Suppressor macrophage treated with lipopolysaccharide for 4 hours (primary cell): ENCODE measurements around the gene KDM2B.

ENCODE experiments used
- DNase-seq: peaks from one replicate; pipeline ENCODE4 v3.0.0-alpha.2; 2020

KDM2B gene

GRCh38 chr12:121453629-121454028 is 127.2 kb downstream of the KDM2B start:
- no peak for DNase-seq

- DNase-seq, result no peak
These were observed 127.8 kb downstream of the KDM2B start for GRCh38 chr12:121452985-121453360.

- DNase-seq, result no peak
These were observed 128.4 kb downstream of the KDM2B start for GRCh38 chr12:121452340-121452984.

GRCh38 chr12:121451961-121452339 is 128.9 kb downstream of the KDM2B start:
- peak; percentile 94 for DNase-seq

- DNase-seq, result no peak
These were observed 132.0 kb downstream of the KDM2B start for GRCh38 chr12:121448771-121449315.

GRCh38 chr12:121446750-121447149 is 134.1 kb downstream of the KDM2B start:
- DNase-seq, result peak; percentile 55

GRCh38 chr12:121444842-121445202 is 136.0 kb downstream of the KDM2B start:
- DNase-seq, result no peak

GRCh38 chr12:121443911-121444841 is 136.6 kb downstream of the KDM2B start:
- DNase-seq, result no peak

GRCh38 chr12:121443193-121443870 is 137.5 kb downstream of the KDM2B start:
- peak; percentile 88 for DNase-seq

GRCh38 chr12:121442028-121442948 is 138.5 kb downstream of the KDM2B start:
- DNase-seq, result no peak

GRCh38 chr12:121441555-121441954 is 139.3 kb downstream of the KDM2B start:
- DNase-seq, result no peak

GRCh38 chr12:121440768-121441167 is 140.1 kb downstream of the KDM2B start:
- DNase-seq, result no peak

- no peak for DNase-seq
These were observed 141.1 kb downstream of the KDM2B start for GRCh38 chr12:121439715-121440114.

- no peak for DNase-seq
These were observed 141.9 kb downstream of the KDM2B start for GRCh38 chr12:121438905-121439304.

- no peak for DNase-seq
These were observed 144.1 kb downstream of the KDM2B start for GRCh38 chr12:121436706-121437105.

- DNase-seq, result no peak
These were observed 147.9 kb downstream of the KDM2B start for GRCh38 chr12:121432740-121433480.

GRCh38 chr12:121430833-121431415 is 149.9 kb downstream of the KDM2B start:
- no peak for DNase-seq

GRCh38 chr12:121428883-121429282 is 151.9 kb downstream of the KDM2B start:
- no peak for DNase-seq

GRCh38 chr12:121427556-121428050 is 153.2 kb downstream of the KDM2B start:
- DNase-seq, result no peak

- DNase-seq, result no peak
These were observed 156.2 kb downstream of the KDM2B start for GRCh38 chr12:121424624-121424975.
